NOMO-1 treated with dmso at 0.1 percent for 144 hours (cell line): Measurements from ENCODE around the gene CUEDC2.

ENCODE experiments used
- DNase-seq: peaks from one replicate; lab custom pipeline; 2025; ENCODE audit not compliant: unreplicated experiment; lab: John Stamatoyannopoulos, UW

The CUEDC2 gene

GRCh38 chr10:102411341-102412255 is 20.8 kb downstream of the CUEDC2 start:
- DNase-seq, result no peak

GRCh38 chr10:102410429-102411073 is 21.8 kb downstream of the CUEDC2 start:
- DNase-seq, result no peak

GRCh38 chr10:102409604-102410428 is 22.6 kb downstream of the CUEDC2 start:
- no peak for DNase-seq

- no peak for DNase-seq
Observed at GRCh38 chr10:102408728-102409603, 23.4 kb downstream of the CUEDC2 start.

- DNase-seq, result no peak
Observed at GRCh38 chr10:102408131-102408727, 24.1 kb downstream of the CUEDC2 start.

GRCh38 chr10:102407425-102408130 is 24.8 kb downstream of the CUEDC2 start:
- no peak for DNase-seq

- DNase-seq, result no peak
Observed at GRCh38 chr10:102406815-102407214, 25.6 kb downstream of the CUEDC2 start.

GRCh38 chr10:102405632-102406031 is 26.7 kb downstream of the CUEDC2 start:
- no peak for DNase-seq

GRCh38 chr10:102405108-102405571 is 27.2 kb downstream of the CUEDC2 start:
- DNase-seq, result no peak

GRCh38 chr10:102404361-102405107 is 27.8 kb downstream of the CUEDC2 start:
- no peak for DNase-seq

GRCh38 chr10:102403115-102403514 is 29.3 kb downstream of the CUEDC2 start:
- no peak for DNase-seq

GRCh38 chr10:102402512-102402896 is 29.9 kb downstream of the CUEDC2 start:
- no peak for DNase-seq

- DNase-seq, result no peak
Observed at GRCh38 chr10:102401735-102402511, 30.5 kb downstream of the CUEDC2 start.

- no peak for DNase-seq
Observed at GRCh38 chr10:102401342-102401654, 31.1 kb downstream of the CUEDC2 start.

- DNase-seq, result no peak
Observed at GRCh38 chr10:102400598-102401341, 31.6 kb downstream of the CUEDC2 start.

GRCh38 chr10:102400076-102400475 is 32.3 kb downstream of the CUEDC2 start:
- no peak for DNase-seq
